Choroid plexus epithelial cell (primary cell): ENCODE data around the gene NKG7.

Experiments
- DNase-seq: peaks from one replicate; pipeline ENCODE4 v3.0.0-alpha.2; 2010; ENCODE audit warnings: low read depth
- H3K4me3 ChIP-seq: 2 replicates; pipeline ENCODE4 v1.5.1; 2011; ENCODE audit warnings: low read depth, mild to moderate bottlenecking, control low read depth, low read length, moderate library complexity
- TF ChIP-seq, protein P1 (sequence below): conservative IDR thresholded peaks from 2 replicates; pipeline ENCODE4 v1.5.1; 2011; ENCODE audit warnings: low read depth, mild to moderate bottlenecking, control low read depth, inconsistent platforms, low read length, moderate library complexity

NKG7 gene

DNA sequence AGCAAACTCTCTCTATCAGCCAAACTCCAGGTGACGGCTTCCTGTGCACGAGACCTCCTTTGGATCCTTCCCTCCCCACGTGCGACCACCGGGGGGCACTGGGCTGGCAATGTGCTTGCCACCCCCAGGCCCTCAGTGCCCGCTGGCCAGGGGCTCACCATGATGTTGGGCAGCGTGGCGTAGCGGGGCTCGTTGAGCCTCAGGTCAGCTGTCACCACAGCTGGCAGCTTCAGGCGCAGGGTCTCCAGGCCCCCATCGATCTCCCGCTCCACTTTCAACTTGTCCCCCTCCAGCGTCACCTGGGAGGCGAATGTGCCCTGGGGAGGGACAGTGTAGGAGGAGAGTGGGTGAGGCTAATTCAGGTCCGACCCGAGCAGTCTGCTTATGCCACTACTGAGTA lies 25.7 kb downstream of the NKG7 start:
- DNase-seq, result no peak
- TF ChIP-seq, protein P1, sequence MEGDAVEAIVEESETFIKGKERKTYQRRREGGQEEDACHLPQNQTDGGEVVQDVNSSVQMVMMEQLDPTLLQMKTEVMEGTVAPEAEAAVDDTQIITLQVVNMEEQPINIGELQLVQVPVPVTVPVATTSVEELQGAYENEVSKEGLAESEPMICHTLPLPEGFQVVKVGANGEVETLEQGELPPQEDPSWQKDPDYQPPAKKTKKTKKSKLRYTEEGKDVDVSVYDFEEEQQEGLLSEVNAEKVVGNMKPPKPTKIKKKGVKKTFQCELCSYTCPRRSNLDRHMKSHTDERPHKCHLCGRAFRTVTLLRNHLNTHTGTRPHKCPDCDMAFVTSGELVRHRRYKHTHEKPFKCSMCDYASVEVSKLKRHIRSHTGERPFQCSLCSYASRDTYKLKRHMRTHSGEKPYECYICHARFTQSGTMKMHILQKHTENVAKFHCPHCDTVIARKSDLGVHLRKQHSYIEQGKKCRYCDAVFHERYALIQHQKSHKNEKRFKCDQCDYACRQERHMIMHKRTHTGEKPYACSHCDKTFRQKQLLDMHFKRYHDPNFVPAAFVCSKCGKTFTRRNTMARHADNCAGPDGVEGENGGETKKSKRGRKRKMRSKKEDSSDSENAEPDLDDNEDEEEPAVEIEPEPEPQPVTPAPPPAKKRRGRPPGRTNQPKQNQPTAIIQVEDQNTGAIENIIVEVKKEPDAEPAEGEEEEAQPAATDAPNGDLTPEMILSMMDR, result no peak
- H3K4me3 ChIP-seq, result no peak overlapping the region

- DNase-seq, result no peak
- no peak overlapping the region for H3K4me3 ChIP-seq
- TF ChIP-seq, protein P1, result no peak
These were observed 27.3 kb downstream of the NKG7 start for GRCh38 chr19:51345076-51345620.

GRCh38 chr19:51342631-51343569 lies 29.6 kb downstream of the NKG7 start:
- H3K4me3 ChIP-seq, result no peak overlapping the region
- TF ChIP-seq, protein P1, result no peak
- no peak for DNase-seq

DNA sequence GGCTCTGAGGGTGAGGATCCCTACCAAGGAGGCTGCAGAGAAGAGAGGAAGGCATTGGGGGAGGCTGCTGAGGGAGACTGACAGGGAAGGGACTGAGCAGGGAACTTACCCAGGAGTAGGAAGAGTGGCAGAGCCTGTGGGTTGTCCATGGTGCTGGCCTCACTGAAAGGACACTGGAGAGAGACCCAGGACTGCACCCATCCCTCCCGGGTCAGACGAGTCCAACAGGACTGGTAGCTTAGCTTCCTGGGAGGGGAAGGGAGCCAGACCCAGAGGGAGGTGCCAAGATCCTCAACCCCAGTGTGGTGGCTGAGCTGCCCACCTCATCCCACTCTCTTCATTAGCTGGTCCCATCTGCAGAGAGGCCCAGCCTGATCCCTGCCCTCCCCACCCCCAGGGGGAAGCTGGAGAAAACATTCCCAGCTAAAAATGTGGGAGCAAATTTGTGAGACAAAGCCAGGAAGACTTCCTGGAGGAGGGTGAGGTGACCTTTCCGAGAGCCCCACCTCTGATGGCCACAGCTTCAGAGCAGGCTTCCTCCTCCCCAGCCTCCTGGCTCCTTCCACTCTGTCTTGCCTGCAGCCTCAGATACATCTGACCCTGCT lies 30.4 kb downstream of the NKG7 start, which contains the start of gene VSIG10L:
VSIG10L (minus strand) TSS at position 164 of the 605 bp plus-strand sequence; CDS start at position 149, 15 bp downstream.
- TF ChIP-seq, protein P1, result no peak
- DNase-seq, result no peak
- no peak within 1 kb of the TSS for H3K4me3 ChIP-seq

- TF ChIP-seq, protein P1, result no peak
- DNase-seq, result no peak
These were observed 31.4 kb downstream of the NKG7 start for GRCh38 chr19:51341066-51341465.

DNA sequence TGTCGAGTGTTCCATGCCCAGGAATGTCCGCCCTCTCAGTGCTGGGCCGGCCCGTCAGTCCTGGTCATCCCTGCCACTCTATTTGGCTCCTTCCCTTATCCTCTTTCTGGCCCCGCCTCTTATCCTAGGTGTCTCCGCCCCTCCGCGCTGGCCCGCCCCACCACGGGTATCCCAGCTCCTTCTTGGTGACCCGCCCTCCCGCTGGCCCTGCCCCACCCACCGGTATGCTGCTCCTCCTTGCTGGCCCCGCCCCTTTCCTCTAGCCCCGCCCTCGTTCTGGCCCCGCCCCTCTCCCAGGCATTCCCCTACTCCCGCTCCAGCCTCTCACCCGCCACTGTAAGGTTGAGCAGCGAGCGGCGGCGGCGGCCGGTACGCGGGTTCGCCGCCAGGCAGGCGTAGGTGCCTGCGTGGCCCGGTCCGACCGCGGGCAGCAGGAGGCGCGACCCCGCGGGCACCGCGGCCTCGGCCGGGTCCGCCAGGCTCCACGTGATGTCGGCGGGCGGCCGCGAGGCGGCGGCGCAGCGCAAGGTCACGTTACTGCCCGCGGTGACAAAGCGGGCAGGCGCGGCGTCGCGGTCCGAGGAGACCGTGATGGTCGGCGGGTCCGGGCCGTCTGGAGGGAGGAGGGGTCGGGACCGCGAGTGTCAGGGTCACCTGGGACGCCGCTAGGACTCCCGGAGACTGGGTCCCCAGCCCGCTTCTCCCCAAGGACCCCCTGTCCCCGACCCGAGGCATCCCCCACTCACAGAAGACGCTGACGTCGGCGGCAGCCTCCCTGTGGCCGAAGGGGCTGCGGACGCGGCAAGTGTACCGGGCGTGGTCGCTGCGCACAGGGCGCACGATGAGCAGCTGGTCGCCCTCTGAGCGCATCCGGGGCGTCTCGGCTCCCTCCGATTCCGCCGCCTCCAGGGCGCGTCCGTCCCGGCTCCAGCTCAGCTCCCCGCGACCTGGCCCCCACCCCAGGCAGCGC lies 32.5 kb downstream of the NKG7 start:
- H3K4me3 ChIP-seq, result peak overlapping the region; percentile 76
- TF ChIP-seq, protein P1, result no peak
- peak; percentile 99 for DNase-seq

More at GRCh38 chr19:51341066-51341465, 31.4 kb downstream of the NKG7 start:
- H3K4me3 ChIP-seq, result no peak overlapping the region
